Esophagus squamous epithelium (tissue), 5 donors: ENCODE data around the gene FLT4. TPM values are rescaled to one million over a fixed set of nuclear protein-coding genes. Genes with fewer than 3 reads are reported as not detected.

ENCODE experiments used
- DNase-seq: peaks from one replicate; lab custom pipeline; 2025; lab: John Stamatoyannopoulos, UW
- H3K27ac ChIP-seq, 4 donors: fragments of 200-600 bp; sonication (generic); one replicate each; pipeline ENCODE4 v1.5.1; 2016 to 2019; ENCODE audit warnings: mild to moderate bottlenecking in 1 of 4
- H3K27me3 ChIP-seq, 4 donors: fragments of 200-600 bp; sonication (generic); 1 replicate in 3 of 4; 2 replicates in 1 of 4; pipeline versions ENCODE4 v1.5.1 to v1.6.0; 2017 to 2021; ENCODE audit warnings: antibody characterized with exemption in 1 of 4
- H3K36me3 ChIP-seq, 3 donors: fragments of 200-600 bp; sonication (generic); one replicate each; pipeline ENCODE4 v1.5.1; 2016 to 2019
- H3K4me1 ChIP-seq, 3 donors: fragments of 200-600 bp; sonication (generic); one replicate each; pipeline ENCODE4 v1.5.1; 2017 to 2019
- H3K4me3 ChIP-seq, 4 donors: fragments of 200-600 bp; sonication (generic); 1 replicate in 3 of 4; 2 replicates in 1 of 4; pipeline ENCODE4 v1.5.1; 2016 to 2019; ENCODE audit warnings: mild to moderate bottlenecking in 2 of 4, moderate library complexity in 1 of 4
- H3K9me3 ChIP-seq, 3 donors: fragments of 200-600 bp; sonication (generic); one replicate each; pipeline ENCODE4 v1.5.1; 2016 to 2019
- CTCF ChIP-seq, 6 experiments: fragments of 450-650 bp in 4 of 6; fragments of 200-600 bp in 2 of 6; sonication (generic) in 2 of 6; IDR thresholded peaks; one replicate each; pipeline ENCODE4 v1.5.1; 2016 to 2019; ENCODE audit warnings: antibody characterized with exemption in 6 of 6, mild to moderate bottlenecking in 4 of 6, moderate library complexity in 4 of 6
- POLR2A ChIP-seq, 4 donors: fragments of 450-650 bp; IDR thresholded peaks; one replicate each; pipeline ENCODE4 v1.6.1; 2017; ENCODE audit warnings: antibody characterized with exemption in 4 of 4, mild to moderate bottlenecking in 4 of 4, moderate library complexity in 3 of 4
- WGBS, 2 donors: methylation state at CpG; one replicate each; pipeline ENCODE4 v1.1.5; 2018; 5-methylcytosine and 5-hydroxymethylcytosine counted together
- intact Hi-C: fragments of 100-400 bp; cut with DNase I; formaldehyde crosslinking; loops from one replicate; pipeline ENCODE4 v1.15.0; 2022
- total RNA-seq, 4 donors: library from RNA; depleted of rRNA; stranded (reverse); fragments of >200 nt; gene quantifications; one replicate each; pipeline ENCODE4 v1.1.0, GENCODE V29; 2016
- donor health status: DM: yes; HTN: yes; CAD: no.

Gene FLT4
- total RNA-seq, 4 donors from 2014 or later = 0.97 to 13.5 (median 4.2) TPM

DNA sequence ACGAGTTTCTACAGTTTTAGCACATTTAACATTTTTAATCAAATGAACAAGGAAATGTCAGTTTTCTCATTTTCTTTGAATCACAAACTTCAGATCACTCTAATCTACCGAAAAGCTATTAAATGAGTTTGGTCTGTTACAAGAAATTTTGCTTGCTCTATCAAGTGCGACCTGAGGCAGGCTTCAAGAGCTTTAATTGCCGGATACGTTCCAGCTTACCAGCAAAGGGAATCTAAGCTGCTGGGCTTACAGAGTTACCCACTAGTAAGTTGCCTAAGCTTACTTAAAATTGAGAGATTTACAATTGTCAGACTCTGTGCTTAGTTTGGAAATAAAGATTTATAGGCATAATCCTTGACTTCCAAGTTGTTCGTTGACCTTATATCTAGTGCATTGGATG, 68.7 kb downstream of the FLT4 start:
- Histone ChIP-seq H3K9me3 (no peaks in the 10 kb centered on the region), H3K27ac (no peak overlapping the region), H3K4me1 (no peaks in the 10 kb centered on the region), H3K36me3 (peaks cover 0 to 29% (median 0%) of the 10 kb centered on the region in 3 donors), H3K4me3 (no peak overlapping the region), H3K27me3 (no peaks in the 10 kb centered on the region)
- no peak for DNase-seq
- intact Hi-C loops = no loop called here
- no peak for TF ChIP-seq POLR2A (IDR thresholded peaks at IDR 0.05)
- no peak for TF ChIP-seq CTCF (IDR thresholded peaks at IDR 0.05)
- 86 to 93% methylated on average over 6 of the region's 6 CpGs for WGBS, 2 donors

DNA sequence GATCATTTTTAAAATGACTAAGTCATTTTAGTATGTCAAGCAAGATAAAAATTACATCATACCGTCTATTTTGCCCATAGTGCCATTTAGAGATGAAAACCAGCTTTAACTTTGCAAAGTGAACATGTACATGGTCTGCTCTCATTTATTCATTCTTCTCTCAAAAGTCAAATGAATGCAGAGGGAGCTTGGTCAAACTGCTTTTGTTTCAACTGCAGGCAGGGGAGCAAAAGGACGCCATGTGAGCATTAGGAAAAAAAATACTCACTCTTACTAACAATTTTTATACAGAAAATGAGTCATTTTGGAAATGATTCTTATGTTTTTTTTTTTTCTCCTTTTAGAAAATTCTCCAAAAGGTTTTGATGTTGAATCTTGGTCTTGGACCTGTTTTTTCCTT, 73.8 kb downstream of the FLT4 start:
- WGBS, 2 donors = 73 to 85% methylated on average over 2 of the region's 2 CpGs
- Histone ChIP-seq H3K4me1 (no peaks in the 10 kb centered on the region), H3K27me3 (no peaks in the 10 kb centered on the region), H3K27ac (no peak overlapping the region), H3K36me3 (peaks cover 0 to 80% (median 0%) of the 10 kb centered on the region in 3 donors), H3K9me3 (no peaks in the 10 kb centered on the region), H3K4me3 (no peak overlapping the region)
- no peak for TF ChIP-seq POLR2A (IDR thresholded peaks at IDR 0.05)
- TF ChIP-seq CTCF (IDR thresholded peaks at IDR 0.05) = no peak
- intact Hi-C loops = no loop called here
- no peak for DNase-seq

- TF ChIP-seq CTCF (IDR thresholded peaks at IDR 0.05) = no peak
- no peak for TF ChIP-seq POLR2A (IDR thresholded peaks at IDR 0.05)
- H3K9me3 ChIP-seq = no peaks in the 10 kb centered on the region
- no peaks in the 10 kb centered on the region for H3K4me1 ChIP-seq
- H3K27ac ChIP-seq = no peak overlapping the region
- no peak overlapping the region for H3K4me3 ChIP-seq
- DNase-seq = no peak
- no peaks in the 10 kb centered on the region for H3K27me3 ChIP-seq
- H3K36me3 ChIP-seq = peaks cover 0 to 99% (median 3%) of the 10 kb centered on the region in 3 donors
- 78 to 87% methylated on average over 8 of the region's 8 CpGs for WGBS, 2 donors
- intact Hi-C loops = no loop called here
Observed at GRCh38 chr5:180568914-180569313, 80.5 kb downstream of the FLT4 start.

GRCh38 chr5:180563994-180564393, 85.4 kb downstream of the FLT4 start:
- DNase-seq = no peak
- Histone ChIP-seq H3K9me3 (no peaks in the 10 kb centered on the region), H3K27me3 (no peaks in the 10 kb centered on the region), H3K4me3 (no peak overlapping the region), H3K36me3 (peaks cover 0 to 75% (median 2%) of the 10 kb centered on the region in 3 donors), H3K27ac (no peak overlapping the region), H3K4me1 (no peaks in the 10 kb centered on the region)
- intact Hi-C loops = no loop called here
- WGBS, 2 donors = 86 to 92% methylated on average over 3 of the region's 3 CpGs
- TF ChIP-seq CTCF (IDR thresholded peaks at IDR 0.05) (no peak), POLR2A (IDR thresholded peaks at IDR 0.05) (no peak)

DNA sequence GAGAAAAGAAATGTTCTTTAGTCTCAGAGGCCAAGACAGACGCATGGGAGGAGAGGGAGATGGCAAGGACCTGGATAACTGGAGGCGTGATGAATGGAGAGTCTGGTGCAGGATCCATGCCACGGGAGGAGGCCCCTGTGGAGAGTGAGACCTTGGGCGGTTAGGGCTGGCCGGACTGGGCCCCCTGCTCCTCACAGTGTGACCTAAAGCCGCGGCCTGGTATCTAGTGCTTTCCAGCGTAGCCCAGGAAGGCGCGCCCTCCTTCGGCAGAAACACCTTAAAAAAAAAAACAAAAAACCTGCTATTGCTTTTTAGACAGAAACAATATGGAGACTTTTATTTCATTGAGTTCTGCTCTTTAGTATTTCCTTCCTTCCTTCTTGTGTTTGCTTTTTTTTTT, 91.2 kb downstream of the FLT4 start:
- DNase-seq = no peak
- 93 to 94% methylated on average over 11 of the region's 11 CpGs for WGBS, 2 donors
- Histone ChIP-seq H3K4me3 (no peak overlapping the region), H3K9me3 (no peaks in the 10 kb centered on the region), H3K27me3 (no peaks in the 10 kb centered on the region), H3K36me3 (peaks cover 0 to 62% (median 0%) of the 10 kb centered on the region in 3 donors), H3K27ac (no peak overlapping the region), H3K4me1 (no peaks in the 10 kb centered on the region)
- TF ChIP-seq CTCF (IDR thresholded peaks at IDR 0.05) = no peak
- no peak for TF ChIP-seq POLR2A (IDR thresholded peaks at IDR 0.05)
- intact Hi-C loops = no loop called here
